GM08714 (cell line): ENCODE results near the gene MAML3.

Source experiments
- H3K4me3 ChIP-seq: fragments of 200-500 bp; sonication (Bioruptor generic); 2 replicates; pipeline ENCODE4 v1.5.1; 2014; ENCODE audit warnings: mild to moderate bottlenecking, low read length, inconsistent platforms
- ZNF274 ChIP-seq: IDR thresholded peaks from 2 replicates; pipeline ENCODE4 v1.6.1; 2012; ENCODE audit warnings: mild to moderate bottlenecking, low read depth, low read length

MAML3 gene

GRCh38 chr4:140049024-140049848, 104.7 kb downstream of the MAML3 start:
- H3K4me3 ChIP-seq, result no peak overlapping the region
- TF ChIP-seq ZNF274, result no peak

DNA sequence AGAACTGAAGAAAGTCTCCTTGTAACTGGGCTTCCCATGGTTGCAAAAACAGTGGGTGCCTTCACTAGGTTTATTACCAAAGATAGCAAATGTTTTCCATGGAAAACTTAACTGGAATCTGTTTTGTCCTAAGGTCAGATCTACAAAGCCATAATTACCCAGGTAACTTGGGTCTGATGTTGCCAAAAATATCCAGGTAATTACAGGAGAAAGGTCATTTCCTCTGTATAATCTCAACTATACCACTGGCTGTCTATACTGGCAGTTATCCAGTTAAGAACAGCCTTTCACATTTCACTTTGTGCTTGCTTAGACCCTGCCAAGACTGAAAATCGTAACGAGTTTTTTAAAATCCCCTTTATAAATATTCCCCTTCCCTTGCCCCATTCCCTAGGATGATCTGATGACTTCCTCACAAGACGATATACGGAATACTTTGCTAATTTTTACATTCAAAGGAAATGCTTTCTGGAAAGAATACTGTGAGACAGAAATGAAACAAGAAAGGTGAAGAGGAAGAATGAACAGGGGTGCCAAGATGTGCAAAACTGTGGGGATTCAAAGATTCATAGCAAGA, 105.5 kb downstream of the MAML3 start:
- H3K4me3 ChIP-seq, result no peak overlapping the region
- TF ChIP-seq ZNF274, result no peak

GRCh38 chr4:140047786-140048185, 106.2 kb downstream of the MAML3 start:
- TF ChIP-seq ZNF274, result no peak
- H3K4me3 ChIP-seq, result no peak overlapping the region

DNA sequence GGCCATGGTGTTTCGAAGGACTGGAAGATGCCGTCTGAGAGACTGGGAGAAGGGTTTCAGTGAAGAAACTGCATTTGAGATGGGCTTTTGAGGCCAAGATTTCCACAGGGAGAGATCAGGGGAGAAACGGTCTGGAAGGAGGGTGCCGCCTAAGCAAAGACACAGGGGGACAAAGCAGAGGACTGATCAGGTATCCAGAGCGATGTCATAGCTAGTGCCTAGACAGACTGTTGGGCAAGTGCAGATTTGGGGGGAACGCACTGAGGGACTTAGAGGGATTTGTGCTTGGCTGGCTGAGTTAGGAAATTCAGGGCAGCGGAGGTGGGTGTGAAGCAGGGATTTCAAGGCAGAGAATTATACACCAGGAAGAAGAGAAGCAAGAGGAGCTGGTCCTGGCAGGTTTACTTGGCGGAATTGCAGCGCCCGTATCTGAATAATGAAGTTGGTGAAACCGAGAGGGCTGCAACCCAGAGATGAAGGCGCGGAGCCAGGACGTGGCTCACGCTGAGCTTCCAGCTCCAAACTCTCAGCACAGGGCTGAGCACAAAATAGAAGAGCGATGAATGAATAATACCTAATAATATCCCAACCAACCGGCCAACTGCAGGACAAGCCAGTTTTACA, 106.9 kb downstream of the MAML3 start:
- H3K4me3 ChIP-seq, result no peak overlapping the region
- no peak for TF ChIP-seq ZNF274

- no peak for TF ChIP-seq ZNF274
- no peak overlapping the region for H3K4me3 ChIP-seq
These were observed 107.4 kb downstream of the MAML3 start for GRCh38 chr4:140046543-140046942.

DNA sequence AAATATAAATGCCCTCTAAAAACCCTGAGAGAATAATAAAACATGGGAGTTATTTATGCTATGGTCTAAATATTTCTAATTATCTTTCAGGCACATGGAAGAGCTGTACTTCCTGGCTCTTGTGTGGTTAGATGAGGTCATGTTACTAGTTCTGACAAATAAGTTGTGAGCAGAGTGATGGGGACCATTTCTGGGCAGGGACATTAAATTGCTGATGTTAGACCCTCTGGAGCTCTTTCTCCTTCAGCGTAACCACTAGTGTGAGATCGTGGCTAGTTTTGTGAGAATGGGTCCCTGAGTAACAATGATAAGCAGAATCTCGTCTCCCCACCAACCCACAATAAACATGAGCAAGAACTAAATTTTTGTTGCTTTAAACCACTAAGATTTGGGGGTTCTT, 108.0 kb downstream of the MAML3 start:
- no peak overlapping the region for H3K4me3 ChIP-seq
- no peak for TF ChIP-seq ZNF274

DNA sequence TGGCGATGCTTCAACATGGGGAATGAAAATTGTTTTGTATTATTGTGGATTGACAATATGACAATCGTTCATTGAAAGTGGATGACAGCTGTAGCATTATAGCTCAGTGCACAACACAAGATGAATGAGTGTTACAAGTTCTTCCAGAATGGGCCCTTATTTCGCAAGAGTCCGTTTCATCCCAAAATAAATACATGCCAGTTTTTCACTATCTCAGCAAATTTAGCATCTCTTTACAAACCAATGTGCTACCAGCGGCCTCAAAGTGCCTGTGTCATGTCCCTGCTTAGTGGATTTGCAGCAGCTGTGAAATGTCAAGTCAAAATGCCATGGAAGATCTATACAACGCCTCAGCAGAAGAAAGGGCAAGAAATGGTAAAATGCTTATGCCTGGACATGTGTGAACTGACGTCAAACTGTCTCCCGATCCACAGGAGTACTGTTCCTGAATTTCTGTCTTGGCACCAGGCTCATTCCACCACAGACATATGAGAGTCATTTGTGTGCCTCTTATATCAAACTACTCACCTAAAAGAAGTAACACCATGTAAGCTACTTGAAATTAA, 109.6 kb downstream of the MAML3 start:
- H3K4me3 ChIP-seq, result no peak overlapping the region
- TF ChIP-seq ZNF274, result no peak

DNA sequence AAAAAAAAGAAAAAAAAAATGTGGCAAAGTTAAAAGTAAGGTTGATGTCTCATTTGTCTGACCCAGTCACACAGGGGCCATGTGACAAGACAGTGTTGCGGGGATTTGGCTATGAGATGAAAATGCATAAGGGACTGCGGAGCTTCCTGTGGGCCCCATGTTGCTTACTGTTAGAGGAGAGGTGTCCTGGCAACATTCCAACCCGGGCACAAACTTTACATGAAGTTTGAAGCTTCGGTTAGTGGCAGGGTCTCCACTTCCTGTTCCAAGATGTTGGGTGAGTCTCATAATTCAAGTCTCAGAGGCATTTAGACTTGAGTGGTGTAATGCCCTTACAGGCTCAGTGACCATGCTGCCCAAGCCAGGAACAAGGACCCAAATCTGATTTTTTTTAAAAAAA, 111.3 kb downstream of the MAML3 start:
- no peak for TF ChIP-seq ZNF274
- H3K4me3 ChIP-seq, result no peak overlapping the region

DNA sequence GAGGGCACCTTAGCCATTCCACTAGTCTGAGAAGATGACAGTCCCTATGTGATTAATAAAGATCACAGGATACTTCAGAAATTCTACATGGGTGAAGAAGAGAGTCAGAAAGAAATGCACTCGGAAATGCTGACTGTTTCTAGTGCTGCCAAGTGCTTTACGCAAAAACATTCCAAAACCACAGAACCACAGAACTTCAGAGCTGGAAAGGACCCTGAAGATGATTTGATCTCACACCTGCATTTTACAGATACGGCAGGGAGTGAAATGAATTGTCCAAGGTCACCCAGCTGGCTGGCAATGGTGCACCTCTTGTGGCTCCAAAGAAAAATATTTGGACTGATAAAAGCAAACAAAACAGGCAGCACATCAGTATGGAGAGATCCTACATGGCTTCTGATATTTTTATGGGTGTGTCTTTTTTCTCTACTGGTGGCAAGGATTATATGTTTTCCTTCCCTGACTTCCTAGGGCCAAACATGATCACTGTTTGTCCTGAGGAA, 115.9 kb downstream of the MAML3 start:
- no peak for TF ChIP-seq ZNF274
- H3K4me3 ChIP-seq, result no peak overlapping the region

- H3K4me3 ChIP-seq, result no peak overlapping the region
- TF ChIP-seq ZNF274, result no peak
These were observed 116.5 kb downstream of the MAML3 start for GRCh38 chr4:140037353-140038030.

- TF ChIP-seq ZNF274, result no peak
- H3K4me3 ChIP-seq, result no peak overlapping the region
These were observed 122.3 kb downstream of the MAML3 start for GRCh38 chr4:140031706-140032105.

DNA sequence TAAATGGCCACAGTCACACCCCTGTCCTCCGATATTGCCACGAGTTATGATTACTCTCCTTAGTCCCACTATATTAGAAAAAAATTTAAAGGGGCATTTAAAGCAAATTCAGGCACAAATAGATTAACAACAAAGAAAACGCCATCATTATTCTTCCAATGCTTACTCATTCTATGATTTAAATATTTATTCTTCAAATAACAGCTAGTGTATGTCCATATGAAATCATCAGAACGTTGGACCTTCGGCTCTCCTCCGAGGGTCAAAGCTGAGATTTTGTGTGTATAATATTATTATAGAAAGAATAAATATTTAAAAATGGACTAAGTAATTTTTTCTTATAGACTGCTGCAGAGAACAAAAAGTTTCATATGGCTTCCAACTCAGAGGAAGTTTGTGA, 122.9 kb downstream of the MAML3 start:
- no peak overlapping the region for H3K4me3 ChIP-seq
- no peak for TF ChIP-seq ZNF274

- no peak overlapping the region for H3K4me3 ChIP-seq
- TF ChIP-seq ZNF274, result no peak
These were observed 125.1 kb downstream of the MAML3 start for GRCh38 chr4:140028676-140029517.
